GM11168 (cell line): ENCODE data around the gene TOX2.
"Not testable (repeated sequence)": the region's sequence is repeated elsewhere in the genome, so short reads cannot be mapped to it uniquely, and the experiment has no call there.

ENCODE experiments used
- in situ Hi-C: fragments of 300-500 bp; cut with MboI; formaldehyde crosslinking; loops from one replicate; pipeline ENCODE4 v1.12.0; 2022; ENCODE audit warnings: low sequenced_read_pairs; ENCODE audit not compliant: unreplicated experiment

Gene TOX2

DNA sequence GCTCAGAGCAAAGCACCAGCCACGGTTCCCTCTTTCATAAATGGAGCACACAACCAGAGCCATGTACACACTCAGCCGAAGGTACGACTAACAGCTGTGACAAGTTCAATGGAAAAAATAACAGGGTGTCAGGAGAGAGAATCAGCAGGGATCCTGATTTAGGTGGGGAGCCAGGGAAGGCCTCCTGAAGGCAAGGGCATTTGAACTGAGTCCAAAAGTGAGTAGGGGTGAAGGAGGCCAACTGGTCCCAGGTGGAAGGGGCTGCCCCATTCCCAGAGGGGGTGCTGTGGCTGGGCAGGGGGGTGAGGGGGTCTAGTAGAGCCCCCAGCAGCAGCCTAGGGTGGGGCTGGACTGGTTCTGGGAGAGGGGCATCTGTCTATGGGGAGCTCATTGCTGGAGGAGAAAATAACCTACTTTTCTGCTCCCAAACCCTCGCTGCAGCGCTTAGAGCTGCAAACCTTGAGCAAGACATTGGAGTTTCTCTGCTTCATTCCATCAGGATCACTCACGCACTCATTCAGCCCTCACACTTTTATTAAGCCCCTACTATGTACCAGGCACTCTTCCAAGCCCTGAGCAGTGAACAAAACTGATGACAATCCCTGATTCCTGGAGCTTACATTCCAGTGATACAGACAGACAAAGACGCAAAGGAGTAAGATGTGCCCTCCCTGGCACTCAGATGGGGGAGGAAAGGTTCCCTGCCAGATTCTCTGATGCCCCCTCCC is 113.5 kb downstream of the TOX2 start:
- in situ Hi-C loops = no loop called here

DNA sequence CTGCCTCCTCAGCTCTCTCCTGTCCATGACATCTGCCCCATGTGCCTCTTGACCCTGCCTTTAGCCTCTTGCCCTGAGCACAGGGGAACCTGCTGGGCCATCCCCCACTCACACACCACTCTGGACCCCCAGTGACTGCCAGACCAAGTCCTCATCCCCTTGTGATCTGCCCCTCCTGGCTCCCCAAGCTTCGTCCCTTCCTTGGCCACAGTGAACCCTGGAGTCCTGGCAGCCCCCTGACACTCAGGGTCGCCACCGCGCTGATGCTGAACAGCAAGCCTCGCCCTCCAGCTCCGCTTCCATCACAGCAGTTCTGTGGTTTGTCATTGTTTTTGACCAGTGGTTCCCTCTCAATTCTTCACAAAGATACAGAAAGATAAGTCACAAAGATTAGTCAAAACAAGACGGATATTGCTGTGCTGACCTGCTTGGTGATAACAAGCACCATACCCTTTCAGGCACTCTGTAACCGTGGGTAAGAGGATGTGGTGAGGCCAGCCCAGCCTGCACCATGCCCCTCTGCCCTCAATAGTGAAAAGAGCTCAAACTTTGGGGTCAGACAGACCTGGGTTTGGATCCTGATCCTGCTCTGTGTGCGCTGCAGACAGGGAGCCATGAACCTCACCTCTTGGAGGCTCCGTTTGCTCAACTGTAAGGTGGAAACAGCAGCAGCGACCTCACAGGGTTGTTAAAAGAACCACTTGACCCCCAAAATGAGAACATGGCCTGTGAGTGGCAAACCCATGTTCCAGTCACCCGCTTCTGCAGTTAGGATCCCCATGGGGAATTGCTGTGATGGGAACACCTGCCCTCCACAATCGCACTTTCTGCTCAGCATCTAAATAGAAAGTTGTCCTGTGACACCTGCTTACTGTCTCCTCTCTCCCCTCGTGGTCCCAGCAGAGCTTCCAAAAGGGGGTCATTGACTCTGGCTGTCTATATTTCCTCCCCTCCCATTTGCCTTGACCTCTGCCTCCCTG is 114.5 kb downstream of the TOX2 start:
- in situ Hi-C loops = no loop called here

DNA sequence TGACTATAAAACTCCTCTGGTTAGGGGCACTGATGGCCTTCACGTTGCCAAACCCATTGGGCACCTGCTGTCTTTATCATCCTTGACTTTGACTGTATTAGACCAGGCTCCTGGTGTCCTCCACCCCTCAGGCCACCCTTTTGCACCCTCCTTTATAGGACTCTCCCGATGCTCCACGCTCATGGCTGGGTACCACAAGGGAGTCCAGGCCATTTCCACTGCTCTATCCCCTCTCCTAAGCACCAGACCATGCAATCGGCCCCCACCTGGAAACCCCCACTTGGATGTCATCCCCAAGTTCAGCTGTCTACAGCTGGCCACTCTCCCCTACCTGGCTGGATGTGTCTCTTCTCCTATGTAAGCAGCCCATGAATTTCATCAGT is 115.2 kb downstream of the TOX2 start:
- in situ Hi-C loops = no loop called here

DNA sequence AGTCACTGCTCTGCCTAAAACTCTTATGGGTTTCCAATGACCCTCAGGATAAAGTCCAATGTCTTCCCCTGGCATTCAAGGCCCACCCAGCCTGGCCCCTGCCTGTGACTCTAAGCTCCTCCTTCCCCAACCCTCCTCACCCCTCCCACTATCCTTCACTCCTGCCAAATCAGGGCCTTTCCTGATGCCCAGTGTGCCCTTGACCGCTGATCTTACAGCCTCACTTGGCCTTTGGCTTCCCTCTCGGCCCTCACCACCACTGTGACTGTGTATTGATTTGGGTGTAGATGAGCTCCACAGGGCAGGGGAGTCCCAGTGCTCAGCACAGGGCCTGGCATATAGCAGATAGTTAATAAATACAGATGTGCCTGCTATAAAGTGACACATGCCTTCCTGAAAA is 115.7 kb downstream of the TOX2 start:
- in situ Hi-C loops = no loop called here

DNA sequence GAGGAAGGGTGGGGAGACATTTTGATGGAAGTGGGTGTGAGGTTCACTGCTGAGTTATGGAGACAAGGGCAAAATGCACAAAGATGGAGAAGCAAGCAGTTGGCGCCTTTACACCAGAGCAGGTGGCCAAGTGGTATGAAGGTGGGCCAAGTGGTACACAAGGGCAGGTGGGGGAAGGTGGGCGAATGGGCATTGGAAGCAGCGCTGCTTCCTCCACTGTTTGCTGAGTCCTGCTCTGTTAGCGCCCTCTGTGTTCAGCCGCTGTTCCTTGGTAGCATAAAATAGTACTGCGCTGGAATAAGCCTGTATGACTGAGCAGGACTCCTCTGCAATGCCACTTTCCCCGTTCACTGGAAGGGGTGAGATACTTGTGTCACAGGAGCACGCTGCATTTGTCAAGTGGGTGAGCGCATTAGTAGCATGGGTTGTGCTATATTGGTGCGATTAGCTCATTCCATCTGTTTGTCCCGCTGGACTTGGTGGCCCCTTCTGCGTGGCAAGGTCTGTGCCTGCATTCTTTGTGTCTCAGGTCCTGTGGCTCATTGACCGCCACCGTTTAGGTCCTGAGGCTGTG is 116.4 kb downstream of the TOX2 start:
- in situ Hi-C loops = no loop called here

DNA sequence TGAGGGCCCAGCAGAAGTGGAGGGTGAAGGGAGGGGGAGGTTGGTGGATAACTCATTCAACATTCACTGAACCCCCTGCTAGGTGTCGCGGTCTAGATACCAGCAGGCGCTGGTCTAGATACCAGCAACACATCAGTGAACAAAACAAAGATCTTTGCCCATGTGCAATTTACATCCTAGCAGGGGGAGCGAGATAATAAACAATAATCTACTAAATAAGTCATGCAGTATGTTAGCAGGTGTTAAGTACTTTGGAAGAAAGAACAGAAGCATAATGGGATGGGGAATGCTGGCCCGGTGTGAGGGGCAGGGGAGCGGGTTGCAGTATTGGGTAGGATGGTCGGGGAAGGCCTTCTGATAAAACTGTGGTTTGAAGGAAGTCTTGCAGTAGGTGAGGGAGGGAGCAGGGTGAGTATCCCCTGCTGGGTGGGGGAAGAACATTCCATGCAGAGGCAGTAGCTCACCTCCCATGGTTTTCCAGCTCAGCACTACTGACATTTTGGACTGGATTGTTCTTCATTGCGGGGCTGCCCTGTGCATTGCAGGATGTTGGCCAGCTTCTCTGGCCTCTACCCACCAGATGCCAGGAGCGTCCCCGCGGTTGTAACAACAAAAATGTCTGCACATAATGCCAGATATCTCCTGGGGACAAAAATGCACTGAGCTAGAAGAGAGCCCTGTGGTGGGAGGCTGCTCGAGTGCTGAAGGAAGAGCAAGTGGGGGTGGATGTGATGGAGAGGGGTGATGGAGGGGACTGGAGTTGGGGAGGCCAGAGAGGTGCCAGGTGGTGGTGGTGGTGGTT is 117.3 kb downstream of the TOX2 start:
- in situ Hi-C loops = no loop called here

DNA sequence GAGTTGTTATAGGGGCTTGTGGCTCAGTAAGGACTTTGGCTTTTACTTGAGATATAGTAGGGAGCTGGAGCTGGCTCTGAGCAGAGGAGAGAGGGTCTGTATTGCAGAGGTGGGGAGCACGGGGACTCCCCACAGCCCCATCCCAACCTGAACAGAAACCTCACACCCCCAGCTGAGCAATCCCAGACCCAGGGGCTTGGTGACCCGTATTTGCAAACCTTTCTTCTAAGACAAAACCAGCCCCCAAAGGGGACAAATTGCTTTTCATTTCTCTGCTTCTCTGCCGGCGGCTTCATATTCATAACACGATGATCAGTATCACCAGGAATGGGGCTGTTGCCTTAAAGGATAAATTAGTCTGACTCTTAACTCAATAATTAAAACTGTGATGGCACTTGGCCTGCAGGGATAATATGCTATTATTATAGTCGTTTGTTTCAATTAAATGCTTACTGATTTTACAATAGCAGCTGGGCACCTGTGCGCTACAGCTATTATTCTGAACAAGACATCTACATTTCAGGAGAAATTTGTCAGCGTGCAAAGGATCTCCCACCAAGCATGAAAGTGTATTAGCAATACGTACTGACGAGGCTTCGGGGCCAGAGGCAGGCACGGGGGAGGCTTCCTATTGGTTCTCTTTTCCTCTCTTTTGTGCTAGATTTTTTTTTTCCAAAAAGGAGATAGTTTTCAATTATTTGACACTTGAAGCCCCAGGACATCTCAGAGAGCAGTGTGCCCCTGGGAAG is 118.1 kb downstream of the TOX2 start:
- in situ Hi-C loops = no loop called here

DNA sequence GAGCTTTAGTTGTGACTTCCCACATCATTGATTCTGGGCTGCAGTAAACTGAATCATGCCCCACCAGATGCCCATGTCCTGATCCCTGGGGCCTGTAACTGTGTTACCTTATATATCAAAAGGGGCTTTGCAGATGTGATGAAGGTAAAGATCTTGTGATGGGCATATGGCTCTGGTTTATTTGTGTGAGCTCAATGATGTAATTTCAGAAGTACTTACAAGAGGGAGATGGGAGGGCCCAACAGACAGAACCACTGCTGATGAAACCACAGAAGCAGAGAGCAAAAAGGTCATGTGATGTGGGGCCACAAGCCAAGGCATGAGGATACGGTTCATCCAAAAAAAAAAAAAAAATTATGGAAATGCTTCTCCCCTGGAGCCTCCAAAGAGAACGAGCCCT is 118.7 kb downstream of the TOX2 start:
- in situ Hi-C loops = no loop called here

DNA sequence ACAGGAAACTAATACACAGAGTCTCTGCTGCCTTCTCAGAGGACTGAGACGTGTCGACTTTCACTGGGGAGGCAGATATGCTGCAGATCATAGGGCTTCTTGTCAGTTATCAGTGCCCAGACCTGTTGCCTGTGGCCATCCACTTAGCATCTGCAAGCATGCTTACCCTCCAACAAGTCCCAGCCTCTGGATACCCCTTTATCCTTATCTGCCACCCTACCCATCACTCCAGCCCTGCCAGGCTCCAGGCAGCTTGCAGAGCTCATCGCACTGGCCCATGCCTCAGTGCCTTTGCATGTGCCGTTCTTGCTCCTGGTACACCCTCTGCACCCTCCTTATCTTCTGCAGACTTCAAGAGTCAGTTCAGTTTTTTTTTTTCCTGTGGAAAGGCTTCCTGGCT is 119.2 kb downstream of the TOX2 start:
- in situ Hi-C loops = no loop called here

DNA sequence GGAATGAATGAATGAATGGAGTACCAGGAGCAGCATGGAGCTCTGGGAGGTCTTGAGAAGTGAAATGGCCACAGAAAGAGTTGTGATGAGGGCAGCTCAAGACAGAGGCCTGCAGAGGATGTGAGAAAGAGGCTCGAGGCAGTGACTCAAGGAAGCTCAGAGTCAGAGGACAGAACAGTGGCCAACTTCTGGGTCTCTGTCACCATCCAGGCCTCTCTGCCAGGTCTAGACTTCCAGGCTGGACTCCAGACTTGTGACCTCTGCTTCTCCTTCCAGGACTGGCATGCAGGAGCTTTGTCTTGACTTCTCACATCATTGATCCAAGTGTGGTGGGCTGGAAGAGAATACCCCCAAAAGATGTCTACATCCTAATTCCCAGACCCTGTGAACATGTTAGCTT is 119.8 kb downstream of the TOX2 start:
- in situ Hi-C loops = no loop called here

DNA sequence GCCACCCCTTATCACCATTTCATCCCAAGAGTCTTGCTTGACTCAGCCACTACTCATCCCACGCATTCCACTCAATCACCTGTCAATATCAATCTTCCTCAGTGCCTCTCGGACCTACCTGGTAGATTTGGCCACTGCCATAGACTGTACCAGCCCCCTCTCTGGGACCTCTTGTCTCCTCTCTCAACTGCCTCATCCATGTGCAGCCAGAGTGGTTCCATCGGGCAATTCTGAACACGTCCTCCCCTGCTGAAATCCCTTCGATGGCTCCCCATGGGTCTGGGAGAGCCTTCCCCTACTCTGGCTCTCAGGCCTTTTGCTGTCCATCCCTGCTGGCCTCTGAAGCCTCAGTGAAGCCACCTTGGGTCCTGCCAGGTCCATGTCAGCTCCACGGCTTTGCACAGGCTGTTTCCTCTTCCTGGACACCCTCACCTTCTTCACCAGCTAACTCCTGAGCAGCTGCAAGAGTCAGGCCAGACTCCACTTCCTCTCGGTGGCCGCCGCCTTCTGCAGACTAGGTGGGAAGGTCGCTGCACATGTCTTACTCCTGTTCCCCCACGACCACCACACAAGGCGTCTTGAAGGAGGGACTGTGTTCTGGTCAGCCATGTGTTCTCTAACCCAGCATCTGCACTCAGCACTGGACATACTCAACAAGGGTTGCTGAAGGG is 120.4 kb downstream of the TOX2 start:
- in situ Hi-C loops = no loop called here

DNA sequence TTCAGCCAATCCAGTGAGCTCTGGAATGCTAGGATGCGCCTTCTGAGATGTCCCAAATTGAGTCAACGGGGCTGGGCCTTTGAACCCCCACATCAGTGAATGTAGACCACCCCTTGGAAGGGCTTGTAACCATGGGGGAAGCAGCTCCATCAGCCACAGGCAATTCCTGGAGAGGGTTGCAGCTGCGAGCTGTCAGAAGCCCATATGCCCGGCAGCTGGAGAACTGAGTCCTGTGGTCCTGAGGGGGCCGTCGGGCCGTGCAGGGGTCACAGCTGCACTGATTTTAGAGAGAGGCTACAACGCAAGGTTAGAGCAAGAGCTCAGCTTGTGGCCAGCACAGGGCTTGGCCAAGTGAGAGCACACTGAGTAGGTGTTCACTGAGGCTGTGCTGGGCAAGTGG is 121.3 kb downstream of the TOX2 start:
- in situ Hi-C loops = no loop called here

DNA sequence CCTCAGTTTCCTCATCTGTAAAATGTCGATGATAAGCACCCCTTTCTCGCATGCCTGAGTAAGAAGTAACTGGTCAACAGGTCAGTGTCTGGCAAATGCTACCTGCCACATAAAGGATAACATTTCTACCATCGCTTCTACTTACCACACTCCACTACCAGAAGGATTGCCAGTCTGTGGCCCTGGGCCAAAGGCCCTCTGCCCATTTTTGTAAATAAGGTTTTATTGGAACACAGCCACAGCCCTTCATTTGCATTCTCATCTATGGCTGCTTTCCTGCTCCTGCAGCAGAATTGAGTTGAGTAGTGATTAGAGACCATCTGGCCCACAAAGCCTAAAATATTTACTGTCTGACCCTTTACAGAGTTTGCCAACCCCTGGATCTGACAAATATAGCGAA is 121.8 kb downstream of the TOX2 start:
- in situ Hi-C loops = no loop called here

DNA sequence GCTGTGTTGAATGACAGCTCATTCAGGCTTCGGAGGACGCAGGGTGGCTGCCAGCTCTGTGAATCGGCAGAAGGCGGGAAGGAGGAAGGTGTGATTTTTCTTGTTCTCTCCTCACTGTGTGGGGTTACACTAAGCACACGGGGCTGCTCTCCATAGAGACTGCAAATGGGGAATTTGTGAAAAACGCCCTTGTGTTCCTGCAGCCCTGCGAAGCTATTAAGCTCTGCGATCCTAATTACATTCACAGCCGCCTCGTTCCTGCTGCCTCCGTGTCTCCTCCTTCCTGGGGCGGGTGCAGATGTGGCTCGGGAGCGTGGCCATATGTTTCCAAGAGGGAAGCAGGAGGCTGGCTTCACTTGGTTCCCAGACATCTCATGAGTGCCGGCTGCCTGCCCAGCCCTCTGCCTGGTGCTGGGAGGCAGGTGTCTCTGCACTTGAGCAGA is 124.0 kb downstream of the TOX2 start:
- in situ Hi-C loops = no loop called here

DNA sequence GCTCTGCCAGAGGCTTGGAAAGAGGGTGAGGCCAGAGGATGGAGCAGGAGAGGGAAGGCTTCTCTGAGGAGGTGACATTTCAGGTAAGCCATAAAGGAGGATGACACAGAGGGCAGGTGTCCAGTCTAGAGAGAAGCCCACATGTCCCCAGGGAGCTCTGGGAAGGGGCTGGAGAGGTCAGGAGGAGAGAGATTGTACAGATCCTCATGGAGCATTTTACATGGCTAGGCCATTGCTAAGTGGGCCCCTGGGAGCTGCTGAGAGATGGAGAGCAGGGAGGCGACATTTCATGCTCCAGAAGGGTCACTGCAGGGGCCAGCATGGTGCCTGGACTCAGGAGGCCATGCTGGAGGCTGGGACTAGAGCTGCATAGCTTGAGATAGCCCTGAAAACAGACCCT is 124.5 kb downstream of the TOX2 start:
- in situ Hi-C loops = no loop called here

DNA sequence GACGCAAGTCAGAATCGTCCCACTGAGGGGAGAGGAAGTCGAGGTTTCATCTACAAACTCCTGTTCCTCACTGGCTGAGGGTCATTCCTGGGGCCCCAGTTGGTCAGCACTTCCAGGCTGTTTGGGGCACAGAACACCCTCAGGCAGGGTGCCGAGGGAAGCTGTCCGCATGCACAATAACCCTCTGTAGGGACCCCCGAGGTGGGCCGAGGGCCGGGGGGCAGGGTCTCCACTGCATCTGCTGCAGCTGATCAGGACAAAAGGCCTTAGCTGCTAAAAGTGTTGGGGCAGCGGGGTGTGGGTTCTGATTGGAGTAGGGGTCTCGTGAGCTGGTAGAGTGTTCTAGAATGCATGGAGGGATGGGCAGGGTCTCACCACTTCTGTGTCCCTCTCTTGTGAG is 125.1 kb downstream of the TOX2 start:
- in situ Hi-C loops = no loop called here

DNA sequence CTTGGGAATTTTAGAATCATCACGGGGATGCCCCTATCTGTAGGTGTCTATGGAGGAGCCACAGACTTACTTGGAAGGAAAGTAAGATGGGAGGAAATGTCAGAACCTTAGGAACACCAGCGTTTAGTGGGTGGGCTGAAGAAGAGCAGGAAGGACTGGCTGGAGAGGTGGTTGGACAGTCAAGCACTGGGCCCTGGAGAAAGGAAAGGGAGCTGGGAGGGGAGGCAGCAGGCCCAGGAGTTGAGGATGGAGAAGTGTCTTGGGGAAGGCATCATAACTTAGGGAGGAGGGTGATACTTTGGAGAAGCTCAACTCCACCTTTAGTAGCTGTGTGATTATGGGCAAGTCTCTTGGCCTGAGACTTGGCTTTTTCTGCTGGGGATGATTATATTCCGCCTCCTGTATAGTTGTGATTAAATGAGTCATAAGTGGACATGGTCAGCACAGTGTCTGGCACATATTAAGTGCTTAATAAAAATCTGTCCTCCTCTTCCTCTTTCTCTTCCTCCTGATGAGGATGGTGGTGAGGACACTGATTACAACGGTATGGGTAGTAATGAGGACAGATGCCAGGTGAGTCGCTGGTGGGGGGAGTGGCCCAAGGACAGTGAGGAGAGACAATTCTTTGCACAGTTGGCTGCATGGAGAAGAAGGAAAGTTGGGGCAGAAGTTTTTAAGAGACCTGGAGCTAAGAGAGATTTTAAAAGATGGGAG is 125.7 kb downstream of the TOX2 start:
- in situ Hi-C loops = no loop called here

DNA sequence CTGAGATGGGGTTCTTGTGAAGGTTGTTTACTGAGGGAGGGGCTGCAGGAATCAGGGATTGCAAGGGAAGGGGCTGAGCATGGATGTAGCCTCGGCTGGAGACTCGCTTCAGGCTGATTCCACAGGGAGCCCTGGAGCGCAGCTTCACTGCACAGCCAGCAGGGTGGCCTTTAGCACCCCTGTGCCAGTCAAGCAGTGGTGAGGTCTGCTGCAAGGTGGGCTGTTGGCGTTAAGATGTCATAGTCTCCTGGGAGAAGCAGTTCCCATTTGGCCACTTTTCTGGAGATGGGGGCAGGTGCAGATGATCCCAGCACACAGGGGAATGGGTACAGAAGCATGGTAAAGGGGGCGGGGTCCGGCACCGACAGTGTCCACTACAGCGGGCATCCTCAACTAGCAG is 126.3 kb downstream of the TOX2 start:
- in situ Hi-C loops = no loop called here

DNA sequence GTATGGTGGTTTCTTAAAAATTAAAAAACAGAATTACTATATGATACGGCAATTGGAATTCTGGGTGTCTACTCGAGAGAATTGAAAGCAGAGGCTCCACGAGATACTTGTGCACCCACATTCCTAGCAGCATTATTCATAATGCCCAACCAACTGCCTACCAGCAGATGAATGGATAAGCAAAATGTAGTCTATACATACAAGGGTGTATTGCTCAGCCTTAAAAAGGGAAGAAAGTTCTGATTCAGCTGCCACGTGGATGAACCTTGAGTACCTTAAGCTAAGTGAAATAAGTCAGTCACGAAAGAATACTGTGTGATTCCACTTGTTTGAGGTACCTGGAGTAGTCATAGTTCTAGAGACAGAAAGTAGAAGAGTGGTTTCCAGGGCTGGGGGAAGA is 130.1 kb downstream of the TOX2 start:
- in situ Hi-C loops = not testable (repeated sequence)
